ENCODE data around the gene TEX19. TPM values are rescaled to one million over a fixed set of nuclear protein-coding genes. Genes with fewer than 3 reads are reported as not detected.
"Not testable (repeated sequence)": the region's sequence is repeated elsewhere in the genome, so short reads cannot be mapped to it uniquely, and the experiment has no call there.

TEX19 gene
- total RNA-seq, 3 donors from 2014 or later (not counting 1 experiment from before 2014, with no cell fraction given) = not detected

GRCh38 chr17:82376042-82376730 lies 17.1 kb downstream of the TEX19 start:
- DNase-seq (no peak), ATAC-seq (no peak)
- Mint-ChIP-seq H3K36me3 (no peaks in the 10 kb centered on the region), H3K4me3 (no peak overlapping the region), H3K27me3 (ENCODE audit: low read depth in 2 of 2) (peaks cover 24 to 28% of the 10 kb centered on the region in 2 donors), H3K9me3 (no peaks in the 10 kb centered on the region), H3K27ac (no peak overlapping the region), H3K4me1 (peaks cover 8 to 11% of the 10 kb centered on the region in 2 donors)
- intact Hi-C loops (cut with micrococcal nuclease) = no loop called here
- Histone ChIP-seq H3K27ac (ENCODE audit: low read length) (no peak overlapping the region), H3K27me3 (ENCODE audit: control insufficient read depth, insufficient read depth, low read length) (peaks cover 15% of the 10 kb centered on the region), H3K9me3 (ENCODE audit: control insufficient read depth, insufficient read depth, low read length) (no peaks in the 10 kb centered on the region), H3K4me3 (ENCODE audit: low read length) (no peak overlapping the region), H3K36me3 (ENCODE audit: control insufficient read depth, insufficient read depth, low read length) (no peaks in the 10 kb centered on the region), H3K4me1 (ENCODE audit: control insufficient read depth, insufficient read depth, low read length) (peaks cover 1% of the 10 kb centered on the region)
- TF ChIP-seq, protein P1, sequence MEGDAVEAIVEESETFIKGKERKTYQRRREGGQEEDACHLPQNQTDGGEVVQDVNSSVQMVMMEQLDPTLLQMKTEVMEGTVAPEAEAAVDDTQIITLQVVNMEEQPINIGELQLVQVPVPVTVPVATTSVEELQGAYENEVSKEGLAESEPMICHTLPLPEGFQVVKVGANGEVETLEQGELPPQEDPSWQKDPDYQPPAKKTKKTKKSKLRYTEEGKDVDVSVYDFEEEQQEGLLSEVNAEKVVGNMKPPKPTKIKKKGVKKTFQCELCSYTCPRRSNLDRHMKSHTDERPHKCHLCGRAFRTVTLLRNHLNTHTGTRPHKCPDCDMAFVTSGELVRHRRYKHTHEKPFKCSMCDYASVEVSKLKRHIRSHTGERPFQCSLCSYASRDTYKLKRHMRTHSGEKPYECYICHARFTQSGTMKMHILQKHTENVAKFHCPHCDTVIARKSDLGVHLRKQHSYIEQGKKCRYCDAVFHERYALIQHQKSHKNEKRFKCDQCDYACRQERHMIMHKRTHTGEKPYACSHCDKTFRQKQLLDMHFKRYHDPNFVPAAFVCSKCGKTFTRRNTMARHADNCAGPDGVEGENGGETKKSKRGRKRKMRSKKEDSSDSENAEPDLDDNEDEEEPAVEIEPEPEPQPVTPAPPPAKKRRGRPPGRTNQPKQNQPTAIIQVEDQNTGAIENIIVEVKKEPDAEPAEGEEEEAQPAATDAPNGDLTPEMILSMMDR (IDR thresholded peaks at IDR 0.05) = no peak
- 84% methylated on average over 16 of the region's 16 CpGs for WGBS (ENCODE audit: insufficient coverage)

DNA sequence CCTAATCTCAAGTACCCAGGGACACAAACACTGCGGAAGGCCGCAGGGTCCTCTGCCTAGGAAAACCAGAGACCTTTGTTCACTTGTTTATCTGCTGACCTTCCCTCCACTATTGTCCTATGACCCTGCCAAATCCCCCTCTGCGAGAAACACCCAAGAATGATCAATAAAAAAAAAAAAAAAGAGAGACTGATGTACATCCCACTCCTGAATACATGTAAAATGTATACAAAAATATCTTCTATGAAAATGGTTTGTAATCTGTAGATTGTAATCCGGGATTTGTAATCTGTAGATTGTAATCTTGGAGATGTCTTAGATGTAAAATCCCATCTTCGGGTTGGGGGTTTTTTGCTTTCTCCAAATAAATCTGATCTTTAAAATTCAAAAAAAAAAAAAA lies 18.2 kb downstream of the TEX19 start:
- H3K4me3 Mint-ChIP-seq; H3K4me3 ChIP-seq (ENCODE audit: low read length); H3K36me3 ChIP-seq (ENCODE audit: control insufficient read depth, insufficient read depth, low read length); intact Hi-C loops (cut with micrococcal nuclease); H3K36me3 Mint-ChIP-seq; ATAC-seq; H3K27ac Mint-ChIP-seq; H3K9me3 Mint-ChIP-seq; H3K27ac ChIP-seq (ENCODE audit: low read length); H3K9me3 ChIP-seq (ENCODE audit: control insufficient read depth, insufficient read depth, low read length); DNase-seq; H3K4me1 ChIP-seq (ENCODE audit: control insufficient read depth, insufficient read depth, low read length): not testable (repeated sequence)
- no CpG with 5 or more reads among the region's 5 CpGs for WGBS (ENCODE audit: insufficient coverage)
- Mint-ChIP-seq H3K4me1 (peaks cover 8 to 13% of the 10 kb centered on the region in 2 donors), H3K27me3 (ENCODE audit: low read depth in 2 of 2) (peaks cover 23 to 30% of the 10 kb centered on the region in 2 donors)
- H3K27me3 ChIP-seq (ENCODE audit: control insufficient read depth, insufficient read depth, low read length) = peaks cover 11% of the 10 kb centered on the region

GRCh38 chr17:82377924-82378740 lies 19.1 kb downstream of the TEX19 start:
- 84% methylated on average over 31 of the region's 31 CpGs for WGBS (ENCODE audit: insufficient coverage)
- no peak for ATAC-seq
- H3K36me3 ChIP-seq (ENCODE audit: control insufficient read depth, insufficient read depth, low read length) = no peaks in the 10 kb centered on the region
- no peaks in the 10 kb centered on the region for H3K9me3 Mint-ChIP-seq
- no peak overlapping the region for H3K4me3 Mint-ChIP-seq
- H3K27ac Mint-ChIP-seq = no peak overlapping the region
- DNase-seq = no peak
- TF ChIP-seq, protein P1 (IDR thresholded peaks at IDR 0.05) = no peak
- no peak overlapping the region for H3K27ac ChIP-seq (ENCODE audit: low read length)
- no peaks in the 10 kb centered on the region for H3K9me3 ChIP-seq (ENCODE audit: control insufficient read depth, insufficient read depth, low read length)
- no peak overlapping the region for H3K4me3 ChIP-seq (ENCODE audit: low read length)
- H3K4me1 Mint-ChIP-seq = peaks cover 8 to 13% of the 10 kb centered on the region in 2 donors
- H3K27me3 Mint-ChIP-seq (ENCODE audit: low read depth in 2 of 2) = peaks cover 15 to 24% of the 10 kb centered on the region in 2 donors
- no peaks in the 10 kb centered on the region for H3K4me1 ChIP-seq (ENCODE audit: control insufficient read depth, insufficient read depth, low read length)
- peaks cover 9% of the 10 kb centered on the region for H3K27me3 ChIP-seq (ENCODE audit: control insufficient read depth, insufficient read depth, low read length)
- H3K36me3 Mint-ChIP-seq = no peaks in the 10 kb centered on the region
- intact Hi-C loops (cut with micrococcal nuclease) = no loop called here

DNA sequence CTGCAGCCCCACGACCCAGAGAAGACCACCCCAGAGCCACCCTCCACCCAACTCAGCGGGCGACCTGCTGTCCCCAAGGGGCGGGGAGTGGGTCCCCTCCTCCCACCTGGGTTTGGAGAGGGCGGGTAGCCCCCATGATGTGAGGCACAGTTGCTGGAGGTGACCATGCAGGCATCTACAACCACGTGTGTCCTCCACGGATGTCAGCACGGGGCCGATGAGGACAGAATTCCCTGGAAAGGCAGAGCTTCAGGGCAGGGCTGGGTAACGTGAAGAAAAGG lies 19.6 kb downstream of the TEX19 start:
- no peak for DNase-seq
- no peak overlapping the region for H3K4me3 Mint-ChIP-seq
- no peaks in the 10 kb centered on the region for H3K9me3 Mint-ChIP-seq
- H3K9me3 ChIP-seq (ENCODE audit: control insufficient read depth, insufficient read depth, low read length) = no peaks in the 10 kb centered on the region
- H3K27ac Mint-ChIP-seq = no peak overlapping the region
- no peaks in the 10 kb centered on the region for H3K36me3 ChIP-seq (ENCODE audit: control insufficient read depth, insufficient read depth, low read length)
- no peak overlapping the region for H3K4me3 ChIP-seq (ENCODE audit: low read length)
- H3K4me1 ChIP-seq (ENCODE audit: control insufficient read depth, insufficient read depth, low read length) = no peaks in the 10 kb centered on the region
- peaks cover 8 to 13% of the 10 kb centered on the region in 2 donors for H3K4me1 Mint-ChIP-seq
- H3K27me3 ChIP-seq (ENCODE audit: control insufficient read depth, insufficient read depth, low read length) = peaks cover 5% of the 10 kb centered on the region
- TF ChIP-seq, protein P1 (IDR thresholded peaks at IDR 0.05) = no peak
- H3K27me3 Mint-ChIP-seq (ENCODE audit: low read depth in 2 of 2) = peaks cover 9 to 18% of the 10 kb centered on the region in 2 donors
- H3K27ac ChIP-seq (ENCODE audit: low read length) = no peak overlapping the region
- no peak for ATAC-seq
- no peaks in the 10 kb centered on the region for H3K36me3 Mint-ChIP-seq
- intact Hi-C loops (cut with micrococcal nuclease) = no loop called here
- 77% methylated on average over 10 of the region's 10 CpGs for WGBS (ENCODE audit: insufficient coverage)

All from natural killer cell (primary cell).